PC-3 (cell line): ENCODE results near the gene DLG2.

Experiments used
- CTCF ChIP-seq: fragments of 300-600 bp; sonication (generic); conservative IDR thresholded peaks from 2 replicates; pipeline ENCODE4 v1.5.1; 2017; ENCODE audit warnings: antibody characterized with exemption, low read depth, mild to moderate bottlenecking, low read length
- EZH2phosphoT487 ChIP-seq: fragments of 300-600 bp; sonication (generic); IDR thresholded peaks from 2 replicates; pipeline ENCODE4 v1.6.1; 2018; ENCODE audit warnings: mild to moderate bottlenecking, antibody characterized with exemption, low read length, borderline replicate concordance

GRCh38 chr11:83464160-83464944, 2162.8 kb downstream of the DLG2 start:
- no peak for TF ChIP-seq CTCF
- no peak for TF ChIP-seq EZH2phosphoT487
